ENCODE results near the gene SFTPB.
"Not testable (repeated sequence)": the region's sequence is repeated elsewhere in the genome, so short reads cannot be mapped to it uniquely, and the experiment has no call there.

SFTPB gene

GRCh38 chr2:85668009-85668856 is at the start of gene SFTPB:
SFTPB (minus strand) TSS chr2:85668199; CDS start chr2:85668183, 16 bp downstream.
- no peaks in the 10 kb centered on the region for H3K36me3 ChIP-seq (ENCODE audit: insufficient read depth)
- TF ChIP-seq CTCF (conservative IDR thresholded peaks at IDR 0.05; ENCODE audit: low read depth, low read length), result no peak
- H4K20me1 ChIP-seq (ENCODE audit: insufficient read depth), result no peaks in the 10 kb centered on the region
- H3K4me1 ChIP-seq (ENCODE audit: low read depth, poor library complexity, severe bottlenecking), result no peaks in the 10 kb centered on the region
- no peak within 1 kb of the TSS for H3K9ac ChIP-seq
- no peaks in the 10 kb centered on the region for H3K79me2 ChIP-seq (ENCODE audit: insufficient read depth, low read depth)
- H3K4me3 ChIP-seq (IDR thresholded peaks at IDR 0.05; ENCODE audit: insufficient read depth, low read depth, low read length), result no peak within 1 kb of the TSS
- H3K4me2 ChIP-seq, result no peak within 1 kb of the TSS
- H2AFZ ChIP-seq (ENCODE audit: low read depth), result no peak within 1 kb of the TSS
- no peaks in the 10 kb centered on the region for H3K27me3 ChIP-seq (ENCODE audit: insufficient read depth, low read depth)
- no peak within 1 kb of the TSS for H3K27ac ChIP-seq

- H3K36me3 ChIP-seq (ENCODE audit: insufficient read depth), result no peaks in the 10 kb centered on the region
- no peak overlapping the region for H3K9ac ChIP-seq
- H2AFZ ChIP-seq (ENCODE audit: low read depth), result no peak overlapping the region
- H3K27ac ChIP-seq, result no peak overlapping the region
- no peak for TF ChIP-seq CTCF (conservative IDR thresholded peaks at IDR 0.05; ENCODE audit: low read depth, low read length)
- H3K27me3 ChIP-seq (ENCODE audit: insufficient read depth, low read depth), result no peaks in the 10 kb centered on the region
- no peaks in the 10 kb centered on the region for H3K4me1 ChIP-seq (ENCODE audit: low read depth, poor library complexity, severe bottlenecking)
- no peaks in the 10 kb centered on the region for H4K20me1 ChIP-seq (ENCODE audit: insufficient read depth)
- H3K4me2 ChIP-seq, result no peak overlapping the region
- no peaks in the 10 kb centered on the region for H3K79me2 ChIP-seq (ENCODE audit: insufficient read depth, low read depth)
- no peak overlapping the region for H3K4me3 ChIP-seq (IDR thresholded peaks at IDR 0.05; ENCODE audit: insufficient read depth, low read depth, low read length)
Observed at GRCh38 chr2:85717308-85718008, 49.5 kb upstream of the SFTPB start.

GRCh38 chr2:85716346-85716914 is 48.4 kb upstream of the SFTPB start:
- Histone ChIP-seq H3K4me2 (no peak overlapping the region), H4K20me1 (ENCODE audit: insufficient read depth) (no peaks in the 10 kb centered on the region), H2AFZ (ENCODE audit: low read depth) (no peak overlapping the region), H3K79me2 (ENCODE audit: insufficient read depth, low read depth) (no peaks in the 10 kb centered on the region), H3K36me3 (ENCODE audit: insufficient read depth) (no peaks in the 10 kb centered on the region), H3K27me3 (ENCODE audit: insufficient read depth, low read depth) (no peaks in the 10 kb centered on the region), H3K27ac (no peak overlapping the region), H3K9ac (no peak overlapping the region), H3K4me1 (ENCODE audit: low read depth, poor library complexity, severe bottlenecking) (no peaks in the 10 kb centered on the region), H3K4me3 (IDR thresholded peaks at IDR 0.05; ENCODE audit: insufficient read depth, low read depth, low read length) (no peak overlapping the region)
- TF ChIP-seq CTCF (conservative IDR thresholded peaks at IDR 0.05; ENCODE audit: low read depth, low read length), result no peak

GRCh38 chr2:85714841-85715240 is 46.8 kb upstream of the SFTPB start:
- H3K4me3 ChIP-seq (IDR thresholded peaks at IDR 0.05; ENCODE audit: insufficient read depth, low read depth, low read length), result no peak overlapping the region
- no peak overlapping the region for H2AFZ ChIP-seq (ENCODE audit: low read depth)
- H3K36me3 ChIP-seq (ENCODE audit: insufficient read depth), result no peaks in the 10 kb centered on the region
- no peaks in the 10 kb centered on the region for H3K4me1 ChIP-seq (ENCODE audit: low read depth, poor library complexity, severe bottlenecking)
- H3K4me2 ChIP-seq, result no peak overlapping the region
- H3K27ac ChIP-seq, result no peak overlapping the region
- no peaks in the 10 kb centered on the region for H3K27me3 ChIP-seq (ENCODE audit: insufficient read depth, low read depth)
- no peak for TF ChIP-seq CTCF (conservative IDR thresholded peaks at IDR 0.05; ENCODE audit: low read depth, low read length)
- H3K79me2 ChIP-seq (ENCODE audit: insufficient read depth, low read depth), result no peaks in the 10 kb centered on the region
- no peak overlapping the region for H3K9ac ChIP-seq
- H4K20me1 ChIP-seq (ENCODE audit: insufficient read depth), result no peaks in the 10 kb centered on the region

GRCh38 chr2:85714421-85714820 is 46.4 kb upstream of the SFTPB start:
- not testable (repeated sequence) for H2AFZ ChIP-seq (ENCODE audit: low read depth); H3K27me3 ChIP-seq (ENCODE audit: insufficient read depth, low read depth); H3K4me3 ChIP-seq (IDR thresholded peaks at IDR 0.05; ENCODE audit: insufficient read depth, low read depth, low read length); H3K4me1 ChIP-seq (ENCODE audit: low read depth, poor library complexity, severe bottlenecking); H3K79me2 ChIP-seq (ENCODE audit: insufficient read depth, low read depth); H4K20me1 ChIP-seq (ENCODE audit: insufficient read depth); H3K27ac ChIP-seq; H3K4me2 ChIP-seq; H3K9ac ChIP-seq; H3K36me3 ChIP-seq (ENCODE audit: insufficient read depth)
